CD4-positive, alpha-beta T cell (primary cell): ENCODE measurements around the gene LPCAT3. TPM values are rescaled to one million over a fixed set of nuclear protein-coding genes. Genes with fewer than 3 reads are reported as not detected.

Source experiments
- ATAC-seq: fragments of 200-7000 bp; cut with Tn5 transposase; one replicate; pipeline ENCODE4 v1.10.0; 2022; ENCODE audit warnings: mild to moderate bottlenecking; ENCODE audit not compliant: poor library complexity
- CTCF ChIA-PET: fragments of 350-600 bp; sonication (Branson Sonifier 250); formaldehyde crosslinking; loops from one replicate; lab custom pipeline; 2021; ENCODE audit warnings: antibody characterized with exemption, inconsistent platforms; lab: Charles Lee
- POLR2A ChIA-PET: fragments of 350-600 bp; sonication (Branson Sonifier 250); formaldehyde crosslinking; loops from one replicate; lab custom pipeline; 2021; ENCODE audit warnings: antibody characterized with exemption, inconsistent platforms; lab: Charles Lee
- DNase-seq, 14 experiments: peaks; one replicate each; pipeline ENCODE4 v3.0.0-alpha.2; 2013 to 2020; ENCODE audit warnings: mixed read lengths in 2 of 14
- H3K27ac ChIP-seq, 2 donors: one replicate each; pipeline versions ENCODE4 v1.5.1 to v1.7.0; 2013; ENCODE audit warnings: low read length in 2 of 2, low read depth in 1 of 2, mild to moderate bottlenecking in 1 of 2
- H3K27me3 ChIP-seq, 2 experiments: 1 replicate in 1 of 2; 2 replicates in 1 of 2; pipeline versions ENCODE4 v1.6.1 to v1.7.0; 2013; ENCODE audit warnings: low read length in 2 of 2, control low read depth in 1 of 2, mild to moderate bottlenecking in 1 of 2, moderate library complexity in 1 of 2; ENCODE audit not compliant: insufficient read depth in 2 of 2, control insufficient read depth in 1 of 2
- H3K36me3 ChIP-seq: one replicate; pipeline ENCODE4 v1.6.1; 2013; ENCODE audit warnings: low read length, control low read depth; ENCODE audit not compliant: insufficient read depth
- H3K4me1 ChIP-seq: one replicate; pipeline ENCODE4 v1.6.1; 2013; ENCODE audit warnings: low read length, control low read depth; ENCODE audit not compliant: insufficient read depth
- H3K4me3 ChIP-seq: one replicate; pipeline ENCODE4 v1.5.1; 2013; ENCODE audit warnings: mild to moderate bottlenecking, low read length, moderate library complexity
- H3K9me3 ChIP-seq, 2 experiments: 1 replicate in 1 of 2; 2 replicates in 1 of 2; pipeline versions ENCODE4 v1.6.1 to v1.7.0; 2013; ENCODE audit warnings: low read length in 2 of 2, mild to moderate bottlenecking in 2 of 2, control low read depth in 1 of 2, moderate library complexity in 1 of 2; ENCODE audit not compliant: control insufficient read depth in 1 of 2, insufficient read depth in 1 of 2
- H3K27ac Mint-ChIP-seq: one replicate; pipeline ENCODE4 v1.8.0; 2020; ENCODE audit warnings: mixed read lengths
- H3K27me3 Mint-ChIP-seq: one replicate; pipeline ENCODE4 v1.8.0; 2021; ENCODE audit warnings: mixed read lengths
- H3K36me3 Mint-ChIP-seq: one replicate; pipeline ENCODE4 v1.8.0; 2021; ENCODE audit warnings: low read depth, mixed read lengths
- H3K4me1 Mint-ChIP-seq: one replicate; pipeline ENCODE4 v1.8.0; 2021; ENCODE audit warnings: low read depth, mixed read lengths
- H3K4me3 Mint-ChIP-seq: one replicate; pipeline ENCODE4 v1.8.0; 2020; ENCODE audit warnings: mild to moderate bottlenecking, mixed read lengths
- H3K9me3 Mint-ChIP-seq: one replicate; pipeline ENCODE4 v1.8.0; 2020; ENCODE audit warnings: mixed read lengths
- intact Hi-C, 2 experiments: fragments of 100-400 bp; cut with DNase I in 1 of 2; cut with micrococcal nuclease in 1 of 2; formaldehyde crosslinking; loops; one replicate each; pipeline versions ENCODE4 v1.15.1 to v1.9.0; 2023 to 2025; cut with DNase I, micrococcal nuclease
- total RNA-seq, 174 experiments: library from RNA in 2 of 174; stranded (reverse) in 2 of 174; gene quantifications; one replicate each; pipeline ENCODE4 v1.2.3 and lab custom pipeline; 2021 to 2026
- TF ChIP-seq, protein P1 (sequence below): fragments of 200-600 bp; IDR thresholded peaks from one replicate; pipeline ENCODE4 v1.8.0; 2022; ENCODE audit warnings: antibody characterized with exemption, mild to moderate bottlenecking

The LPCAT3 gene
- total RNA-seq, 2 experiments from 2014 or later, result 11.8 to 14.8 TPM

GRCh38 chr12:6965714-6966113 lies 52.6 kb downstream of the LPCAT3 start:
- peaks cover 66% of the 10 kb centered on the region for H3K4me1 ChIP-seq
- no peak for DNase-seq
- H3K27ac ChIP-seq, result peak overlapping the region in 1 of 2 donors; percentile 39
- CTCF ChIA-PET, result interaction anchor here (1.1 to 13.3 kb wide), 6 partner anchors 9 to 93 kb away, joined by 3 to 324 read pairs (median 6); partner anchors contain the start of genes C12orf57, PTPN6 and RNU7-1
- no peaks in the 10 kb centered on the region for H3K27me3 Mint-ChIP-seq
- intact Hi-C loops, result loop anchor here (1.0 to 2.0 kb wide), 4 partner anchors 21 to 97 kb away; partner anchors contain the start of gene C12orf57 (in 2 of the 2)
- peaks cover 65% of the 10 kb centered on the region for H3K36me3 Mint-ChIP-seq
- no peak for ATAC-seq
- H3K4me3 ChIP-seq, result no peak overlapping the region
- TF ChIP-seq, protein P1, sequence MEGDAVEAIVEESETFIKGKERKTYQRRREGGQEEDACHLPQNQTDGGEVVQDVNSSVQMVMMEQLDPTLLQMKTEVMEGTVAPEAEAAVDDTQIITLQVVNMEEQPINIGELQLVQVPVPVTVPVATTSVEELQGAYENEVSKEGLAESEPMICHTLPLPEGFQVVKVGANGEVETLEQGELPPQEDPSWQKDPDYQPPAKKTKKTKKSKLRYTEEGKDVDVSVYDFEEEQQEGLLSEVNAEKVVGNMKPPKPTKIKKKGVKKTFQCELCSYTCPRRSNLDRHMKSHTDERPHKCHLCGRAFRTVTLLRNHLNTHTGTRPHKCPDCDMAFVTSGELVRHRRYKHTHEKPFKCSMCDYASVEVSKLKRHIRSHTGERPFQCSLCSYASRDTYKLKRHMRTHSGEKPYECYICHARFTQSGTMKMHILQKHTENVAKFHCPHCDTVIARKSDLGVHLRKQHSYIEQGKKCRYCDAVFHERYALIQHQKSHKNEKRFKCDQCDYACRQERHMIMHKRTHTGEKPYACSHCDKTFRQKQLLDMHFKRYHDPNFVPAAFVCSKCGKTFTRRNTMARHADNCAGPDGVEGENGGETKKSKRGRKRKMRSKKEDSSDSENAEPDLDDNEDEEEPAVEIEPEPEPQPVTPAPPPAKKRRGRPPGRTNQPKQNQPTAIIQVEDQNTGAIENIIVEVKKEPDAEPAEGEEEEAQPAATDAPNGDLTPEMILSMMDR, result no peak
- H3K9me3 Mint-ChIP-seq, result no peaks in the 10 kb centered on the region
- peaks cover 44% of the 10 kb centered on the region for H3K36me3 ChIP-seq
- POLR2A ChIA-PET, result interaction anchor here (0.7 to 16.4 kb wide), 4 partner anchors 18 to 41 kb away, joined by 3 to 963 read pairs (median 46); partner anchors contain the start of genes C12orf57, PTPN6 and RNU7-1
- H3K9me3 ChIP-seq, result no peaks in the 10 kb centered on the region
- peak overlapping the region; percentile 90 for H3K27ac Mint-ChIP-seq
- peaks cover 56% of the 10 kb centered on the region for H3K4me1 Mint-ChIP-seq
- peak overlapping the region; percentile 79 for H3K4me3 Mint-ChIP-seq
- no peaks in the 10 kb centered on the region for H3K27me3 ChIP-seq

GRCh38 chr12:6965026-6965661 lies 53.1 kb downstream of the LPCAT3 start:
- Mint-ChIP-seq H3K9me3 (no peaks in the 10 kb centered on the region), H3K4me1 (peaks cover 58% of the 10 kb centered on the region), H3K27me3 (no peaks in the 10 kb centered on the region), H3K36me3 (peaks cover 67% of the 10 kb centered on the region), H3K27ac (peak overlapping the region; percentile 90), H3K4me3 (peak overlapping the region; percentile 79)
- no peaks in the 10 kb centered on the region for H3K9me3 ChIP-seq
- TF ChIP-seq, protein P1, result peak; percentile 94
- no peaks in the 10 kb centered on the region for H3K27me3 ChIP-seq
- DNase-seq, result peak; percentile 83 to 96 (median 86)
- ATAC-seq, result peak; percentile 50
- no peak overlapping the region for H3K4me3 ChIP-seq
- peaks cover 70% of the 10 kb centered on the region for H3K4me1 ChIP-seq
- ChIA-PET POLR2A (interaction anchor here (0.9 to 16.4 kb wide), 11 partner anchors 9 to 143 kb away, joined by 3 to 963 read pairs (median 5); partner anchors contain the start of genes ATN1, C12orf57, C1RL and LPCAT3), CTCF (interaction anchor here (0.6 to 13.3 kb wide), 11 partner anchors 9 to 106 kb away, joined by 3 to 324 read pairs (median 5); partner anchors contain the start of genes C12orf57, LPCAT3, PTPN6 and RNU7-1)
- intact Hi-C loops, result loop anchor here (1.0 to 2.0 kb wide), 4 partner anchors 21 to 96 kb away; partner anchors contain the start of gene C12orf57 (in 2 of the 2)
- H3K36me3 ChIP-seq, result peaks cover 49% of the 10 kb centered on the region
- H3K27ac ChIP-seq, result peak overlapping the region; percentile 38 to 39

DNA sequence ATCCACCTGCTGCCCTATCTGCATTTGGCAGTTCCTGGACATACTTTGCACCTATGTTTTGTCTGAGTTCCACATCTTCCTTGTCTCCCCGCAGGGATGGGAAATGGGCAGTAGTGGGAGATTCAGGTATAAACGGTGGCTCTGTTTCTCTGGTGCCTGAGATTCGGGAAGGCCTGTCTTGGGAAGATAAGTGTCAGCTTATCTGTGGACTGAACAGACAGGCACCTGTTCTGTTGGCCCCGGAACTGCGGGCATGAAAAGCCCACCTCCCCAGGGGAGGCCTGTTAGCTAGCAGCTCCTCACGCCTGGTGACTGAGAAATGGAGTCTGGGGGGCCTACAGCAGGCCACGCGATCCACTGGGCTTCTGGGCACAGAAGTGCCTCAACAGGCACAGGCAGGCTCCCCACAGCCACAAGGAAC lies 53.7 kb downstream of the LPCAT3 start:
- CTCF ChIA-PET, result interaction anchor here (0.6 to 13.3 kb wide), 11 partner anchors 9 to 105 kb away, joined by 3 to 324 read pairs (median 5); partner anchors contain the start of genes C12orf57, LPCAT3, PTPN6 and RNU7-1
- intact Hi-C loops, result loop anchor here (1.0 to 2.0 kb wide), 4 partner anchors 20 to 96 kb away; partner anchors contain the start of gene C12orf57 (in 2 of the 2)
- no peaks in the 10 kb centered on the region for H3K27me3 Mint-ChIP-seq

More for the DNA sequence above, 53.7 kb downstream of the LPCAT3 start:
- H3K36me3 Mint-ChIP-seq, result peaks cover 67% of the 10 kb centered on the region
- peaks cover 57% of the 10 kb centered on the region for H3K4me1 Mint-ChIP-seq
- DNase-seq (peak in 1 of 14 experiments; percentile 36), ATAC-seq (no peak)
- Histone ChIP-seq H3K27ac (peak overlapping the region; percentile 38 to 39), H3K27me3 (no peaks in the 10 kb centered on the region), H3K9me3 (no peaks in the 10 kb centered on the region), H3K4me1 (peaks cover 70% of the 10 kb centered on the region), H3K36me3 (peaks cover 52% of the 10 kb centered on the region), H3K4me3 (no peak overlapping the region)
- H3K27ac Mint-ChIP-seq, result peak overlapping the region; percentile 90
- peak overlapping the region; percentile 79 for H3K4me3 Mint-ChIP-seq
- no peaks in the 10 kb centered on the region for H3K9me3 Mint-ChIP-seq
- TF ChIP-seq, protein P1, result no peak
- POLR2A ChIA-PET, result interaction anchor here (0.9 to 16.4 kb wide), 11 partner anchors 9 to 144 kb away, joined by 3 to 963 read pairs (median 5); partner anchors contain the start of genes ATN1, C12orf57, C1RL and LPCAT3
